MCF 10A (cell line): ENCODE data around the gene FIZ1. TPM values are rescaled to one million over a fixed set of nuclear protein-coding genes. Genes with fewer than 3 reads are reported as not detected.

ENCODE experiments used
- BruUV-seq: library from RNA; stranded (reverse); fragments of 400-500 nt; replicated peaks from 2 replicates; lab custom pipeline; 2021; lab: Mats Ljungman, UMichigan
- CTCF ChIA-PET: fragments of 300-600 bp; sonication (Branson Sonifier 250); formaldehyde crosslinking; extraction: SDS; loops from one replicate; lab custom pipeline; 2021; ENCODE audit warnings: antibody characterized with exemption, inconsistent platforms; lab: Yijun Ruan, JAX
- POLR2A ChIA-PET: fragments of 300-600, 350-650 bp; sonication (Branson Sonifier 250); formaldehyde crosslinking; extraction: SDS; loops from one replicate; lab custom pipeline; 2020; ENCODE audit warnings: antibody characterized with exemption, inconsistent platforms; lab: Yijun Ruan, JAX
- DNase-seq: peaks from one replicate; pipeline ENCODE4 v3.0.0-alpha.2; 2018; ENCODE audit not compliant: unreplicated experiment
- H3K27ac Mint-ChIP-seq: one replicate; pipeline ENCODE4 v1.8.0; 2022; ENCODE audit warnings: mild to moderate bottlenecking, low read depth, mixed read lengths; ENCODE audit not compliant: unreplicated experiment
- H3K27me3 Mint-ChIP-seq: one replicate; pipeline ENCODE4 v1.8.0; 2022; ENCODE audit warnings: mixed read lengths; ENCODE audit not compliant: insufficient read depth, unreplicated experiment
- H3K36me3 Mint-ChIP-seq: one replicate; pipeline ENCODE4 v1.8.0; 2022; ENCODE audit warnings: mild to moderate bottlenecking, moderate library complexity, mixed read lengths; ENCODE audit not compliant: insufficient read depth, unreplicated experiment
- H3K4me1 Mint-ChIP-seq: one replicate; pipeline ENCODE4 v1.8.0; 2022; ENCODE audit warnings: mixed read lengths; ENCODE audit not compliant: insufficient read depth, unreplicated experiment
- H3K4me3 Mint-ChIP-seq: one replicate; pipeline ENCODE4 v1.8.0; 2022; ENCODE audit warnings: mild to moderate bottlenecking, moderate library complexity, mixed read lengths; ENCODE audit not compliant: unreplicated experiment
- H3K9me3 Mint-ChIP-seq: one replicate; pipeline ENCODE4 v1.8.0; 2022; ENCODE audit warnings: mixed read lengths; ENCODE audit not compliant: unreplicated experiment
- CTCF ChIP-seq: fragments of 200-600 bp; IDR thresholded peaks from one replicate; pipeline ENCODE4 v1.8.0; 2022; ENCODE audit warnings: antibody characterized with exemption, mild to moderate bottlenecking; ENCODE audit not compliant: unreplicated experiment
- intact Hi-C: fragments of 100-400 bp; cut with micrococcal nuclease; formaldehyde crosslinking; loops from 2 replicates; pipeline ENCODE4 v1.14.1; 2022
- total RNA-seq: library from RNA; stranded (reverse); gene quantifications from 2 replicates; pipeline ENCODE4 v1.2.3, GENCODE V29; 2022

Gene FIZ1
- total RNA-seq, 1 experiment from 2014 or later: 16.3 TPM

- intact Hi-C loops: no loop called here
- Mint-ChIP-seq H3K9me3 (no peaks in the 10 kb centered on the region), H3K4me1 (peaks cover 6% of the 10 kb centered on the region), H3K4me3 (no peak overlapping the region), H3K27ac (no peak overlapping the region), H3K27me3 (no peaks in the 10 kb centered on the region), H3K36me3 (peaks cover 33% of the 10 kb centered on the region)
- no peak for DNase-seq
- ChIA-PET CTCF (interaction anchor here (1.1 kb wide), 1 partner anchor 39 kb away, joined by 4 read pairs; no protein-coding TSS in a partner anchor), POLR2A (no interaction called here)
- TF ChIP-seq CTCF: no peak
- BruUV-seq: no TSS peak
Measured at GRCh38 chr19:55592391-55593090, 6.8 kb downstream of the FIZ1 start.

GRCh38 chr19:55591555-55591954 lies 7.8 kb downstream of the FIZ1 start:
- Mint-ChIP-seq H3K9me3 (no peaks in the 10 kb centered on the region), H3K36me3 (peaks cover 27% of the 10 kb centered on the region), H3K4me1 (no peaks in the 10 kb centered on the region), H3K27ac (no peak overlapping the region), H3K27me3 (no peaks in the 10 kb centered on the region), H3K4me3 (no peak overlapping the region)
- TF ChIP-seq CTCF: no peak
- ChIA-PET POLR2A (no interaction called here), CTCF (interaction anchor here (0.5 to 0.8 kb wide), 2 partner anchors 16 to 88 kb away, joined by 3 to 4 read pairs; no protein-coding TSS in a partner anchor)
- BruUV-seq: TSS peak; percentile 21
- intact Hi-C loops: no loop called here
- DNase-seq: no peak

DNA sequence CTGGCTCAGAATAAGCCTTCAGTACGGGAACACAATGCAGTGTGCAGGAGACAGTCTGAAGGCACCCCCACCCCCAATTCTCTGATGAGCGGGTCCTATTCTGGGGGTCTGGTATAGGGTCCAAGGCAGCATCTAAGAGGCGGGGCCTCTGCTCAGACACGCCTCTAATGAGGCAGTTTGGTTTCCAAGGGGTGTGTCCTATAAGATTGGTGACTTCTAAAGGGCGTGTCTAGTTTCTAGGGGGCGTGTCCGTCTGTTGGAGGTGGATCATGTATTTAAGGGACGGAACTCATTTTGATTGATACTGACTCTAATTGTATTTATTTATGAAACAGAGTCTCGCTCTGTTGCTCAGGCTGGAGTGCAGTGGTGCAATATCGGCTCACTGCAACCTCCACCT lies 8.7 kb downstream of the FIZ1 start:
- H3K4me1 Mint-ChIP-seq: peaks cover 1% of the 10 kb centered on the region
- ChIA-PET POLR2A (no interaction called here), CTCF (interaction anchor here (0.6 to 0.8 kb wide), 2 partner anchors 17 to 40 kb away, joined by 3 to 4 read pairs; no protein-coding TSS in a partner anchor)
- H3K4me3 Mint-ChIP-seq: no peak overlapping the region
- DNase-seq: peak; percentile 31
- H3K27ac Mint-ChIP-seq: no peak overlapping the region
- no peak for TF ChIP-seq CTCF
- intact Hi-C loops: no loop called here
- no TSS peak for BruUV-seq
- no peaks in the 10 kb centered on the region for H3K9me3 Mint-ChIP-seq
- H3K27me3 Mint-ChIP-seq: peaks cover 3% of the 10 kb centered on the region
- H3K36me3 Mint-ChIP-seq: peaks cover 21% of the 10 kb centered on the region

DNA sequence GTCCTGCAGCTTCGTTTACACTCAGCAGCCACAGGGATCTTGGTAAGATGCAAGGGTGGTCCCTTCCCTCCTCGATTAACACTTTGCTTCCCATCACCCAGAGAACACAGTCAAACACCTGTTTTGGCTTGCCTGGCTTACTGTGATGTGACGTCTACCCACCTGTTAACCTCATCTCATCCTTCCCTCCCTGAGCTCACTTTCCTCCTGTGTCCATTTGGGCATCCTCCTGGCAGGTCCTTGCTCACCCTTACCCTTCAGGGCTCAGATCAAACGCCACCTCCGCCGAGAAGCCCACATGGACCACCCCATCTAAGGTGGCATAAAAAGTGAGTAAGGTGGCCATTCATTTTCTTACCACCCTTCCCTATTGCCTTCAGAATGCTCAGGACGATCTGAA lies 9.2 kb downstream of the FIZ1 start:
- no peak overlapping the region for H3K4me3 Mint-ChIP-seq
- no peak overlapping the region for H3K27ac Mint-ChIP-seq
- peaks cover 8% of the 10 kb centered on the region for H3K27me3 Mint-ChIP-seq
- CTCF ChIA-PET: interaction anchor here (0.6 to 1.0 kb wide), 2 partner anchors 9 to 41 kb away, joined by 3 read pairs; partner anchors contain the start of gene FIZ1
- no TSS peak for BruUV-seq
- peaks cover 21% of the 10 kb centered on the region for H3K36me3 Mint-ChIP-seq
- DNase-seq: no peak
- POLR2A ChIA-PET: interaction anchor here (3.8 kb wide), 1 partner anchor 9 kb away, joined by 26 read pairs; the partner anchor contains the start of genes FIZ1 and ZNF524
- no peak for TF ChIP-seq CTCF
- intact Hi-C loops: no loop called here
- no peaks in the 10 kb centered on the region for H3K9me3 Mint-ChIP-seq
- H3K4me1 Mint-ChIP-seq: peaks cover 6% of the 10 kb centered on the region
